Transverse colon (tissue), 3 donors: ENCODE data around the gene MTNR1B.

Experiments used
- CTCF ChIP-seq, 5 experiments: fragments of 200-600 bp in 3 of 5; fragments of 450-650 bp in 2 of 5; sonication (generic) in 3 of 5; IDR thresholded peaks; 1 replicate in 2 of 5; 2 replicates in 3 of 5; pipeline ENCODE4 v1.5.1; 2016 to 2017; ENCODE audit warnings: antibody characterized with exemption in 5 of 5, inconsistent platforms in 3 of 5, mild to moderate bottlenecking in 2 of 5, moderate library complexity in 1 of 5
- EP300 ChIP-seq: sonication (generic); formaldehyde crosslinking; IDR thresholded peaks from one replicate; pipeline ENCODE4 v1.6.1; 2017; ENCODE audit warnings: antibody characterized with exemption, low read depth
- POLR2A ChIP-seq: fragments of 450-650 bp; IDR thresholded peaks from one replicate; pipeline ENCODE4 v1.6.1; 2016; ENCODE audit warnings: antibody characterized with exemption, mild to moderate bottlenecking, moderate library complexity

- TF ChIP-seq POLR2A (no peak), CTCF (IDR thresholded peaks at IDR 0.05) (no peak), EP300 (no peak)
Observed at GRCh38 chr11:93001806-93002205, 32.4 kb downstream of the MTNR1B start.
